IgD-negative memory B cell (primary cell): Measurements from ENCODE around the gene OTOGL. TPM values are rescaled to one million over a fixed set of nuclear protein-coding genes. Genes with fewer than 3 reads are reported as not detected.

ENCODE experiments used
- H3K27ac Mint-ChIP-seq, 3 donors: one replicate each; pipeline ENCODE4 v1.8.0; 2020 to 2022; ENCODE audit warnings: mild to moderate bottlenecking in 3 of 3, mixed read lengths in 3 of 3, moderate library complexity in 1 of 3
- H3K27me3 Mint-ChIP-seq: one replicate; pipeline ENCODE4 v1.8.0; 2021; ENCODE audit warnings: mixed read lengths
- H3K36me3 Mint-ChIP-seq: one replicate; pipeline ENCODE4 v1.8.0; 2020; ENCODE audit warnings: mild to moderate bottlenecking, mixed read lengths
- H3K4me1 Mint-ChIP-seq, 3 donors: one replicate each; pipeline ENCODE4 v1.8.0; 2020 to 2022; ENCODE audit warnings: mixed read lengths in 3 of 3, mild to moderate bottlenecking in 1 of 3
- H3K4me3 Mint-ChIP-seq, 4 donors: one replicate each; pipeline ENCODE4 v1.8.0; 2020 to 2022; ENCODE audit warnings: mild to moderate bottlenecking in 4 of 4, mixed read lengths in 4 of 4, moderate library complexity in 3 of 4
- H3K9me3 Mint-ChIP-seq, 3 donors: one replicate each; pipeline ENCODE4 v1.8.0; 2020 to 2021; ENCODE audit warnings: mixed read lengths in 3 of 3, mild to moderate bottlenecking in 1 of 3
- polyA plus RNA-seq: library from polyadenylated mRNA; unstranded; fragments of 300-500 nt; fragmentation: Illumina TruSeq; gene quantifications from one replicate; pipeline ENCODE4 v1.2.3, GENCODE V29; 2021

OTOGL gene
- polyA plus RNA-seq, 1 donor from 2014 or later = not detected

GRCh38 chr12:80188576-80188975, 89.2 kb downstream of the OTOGL start:
- peaks cover 0 to 2% (median 0%) of the 10 kb centered on the region in 3 donors for H3K4me1 Mint-ChIP-seq
- peaks cover 6% of the 10 kb centered on the region for H3K27me3 Mint-ChIP-seq
- no peaks in the 10 kb centered on the region for H3K36me3 Mint-ChIP-seq
- H3K27ac Mint-ChIP-seq = no peak overlapping the region
- H3K9me3 Mint-ChIP-seq = no peaks in the 10 kb centered on the region
- H3K4me3 Mint-ChIP-seq = no peak overlapping the region

GRCh38 chr12:80189241-80189640, 89.9 kb downstream of the OTOGL start:
- H3K9me3 Mint-ChIP-seq = no peaks in the 10 kb centered on the region

GRCh38 chr12:80190001-80190400, 90.7 kb downstream of the OTOGL start:
- H3K27ac Mint-ChIP-seq = no peak overlapping the region
- H3K36me3 Mint-ChIP-seq = no peaks in the 10 kb centered on the region
- no peak overlapping the region for H3K4me3 Mint-ChIP-seq
- H3K9me3 Mint-ChIP-seq = no peaks in the 10 kb centered on the region
- peaks cover 7% of the 10 kb centered on the region for H3K27me3 Mint-ChIP-seq
- H3K4me1 Mint-ChIP-seq = peaks cover 0 to 2% (median 0%) of the 10 kb centered on the region in 3 donors

More at GRCh38 chr12:80189241-80189640, 89.9 kb downstream of the OTOGL start:
- peaks cover 7% of the 10 kb centered on the region for H3K27me3 Mint-ChIP-seq
- H3K4me1 Mint-ChIP-seq = peaks cover 0 to 2% (median 0%) of the 10 kb centered on the region in 3 donors
- H3K27ac Mint-ChIP-seq = no peak overlapping the region
- no peaks in the 10 kb centered on the region for H3K36me3 Mint-ChIP-seq
- no peak overlapping the region for H3K4me3 Mint-ChIP-seq

- no peaks in the 10 kb centered on the region for H3K36me3 Mint-ChIP-seq
- H3K27ac Mint-ChIP-seq = no peak overlapping the region
- peaks cover 12% of the 10 kb centered on the region for H3K27me3 Mint-ChIP-seq
- H3K4me1 Mint-ChIP-seq = peaks cover 0 to 2% (median 0%) of the 10 kb centered on the region in 3 donors
- H3K4me3 Mint-ChIP-seq = no peak overlapping the region
- no peaks in the 10 kb centered on the region for H3K9me3 Mint-ChIP-seq
Observed at GRCh38 chr12:80192087-80192486, 92.8 kb downstream of the OTOGL start.

GRCh38 chr12:80193865-80194264, 94.5 kb downstream of the OTOGL start:
- no peak overlapping the region for H3K27ac Mint-ChIP-seq
- no peaks in the 10 kb centered on the region for H3K9me3 Mint-ChIP-seq
- no peaks in the 10 kb centered on the region for H3K36me3 Mint-ChIP-seq
- peaks cover 0 to 2% (median 0%) of the 10 kb centered on the region in 3 donors for H3K4me1 Mint-ChIP-seq
- no peak overlapping the region for H3K4me3 Mint-ChIP-seq
- peaks cover 12% of the 10 kb centered on the region for H3K27me3 Mint-ChIP-seq

GRCh38 chr12:80195074-80195726, 95.9 kb downstream of the OTOGL start:
- Mint-ChIP-seq H3K27ac (no peak overlapping the region), H3K9me3 (no peaks in the 10 kb centered on the region), H3K4me1 (peaks cover 0 to 2% (median 0%) of the 10 kb centered on the region in 3 donors), H3K27me3 (peaks cover 12% of the 10 kb centered on the region), H3K4me3 (no peak overlapping the region), H3K36me3 (no peaks in the 10 kb centered on the region)

- no peaks in the 10 kb centered on the region for H3K9me3 Mint-ChIP-seq
- H3K4me1 Mint-ChIP-seq = peaks cover 0 to 2% (median 0%) of the 10 kb centered on the region in 3 donors
- no peak overlapping the region for H3K4me3 Mint-ChIP-seq
- no peaks in the 10 kb centered on the region for H3K36me3 Mint-ChIP-seq
- no peak overlapping the region for H3K27ac Mint-ChIP-seq
- peaks cover 11% of the 10 kb centered on the region for H3K27me3 Mint-ChIP-seq
Observed at GRCh38 chr12:80195737-80196136, 96.4 kb downstream of the OTOGL start.

- H3K27ac Mint-ChIP-seq = no peak overlapping the region
- no peak overlapping the region for H3K4me3 Mint-ChIP-seq
- peaks cover 0 to 2% (median 0%) of the 10 kb centered on the region in 3 donors for H3K4me1 Mint-ChIP-seq
- H3K36me3 Mint-ChIP-seq = no peaks in the 10 kb centered on the region
- H3K9me3 Mint-ChIP-seq = peaks cover 0 to 2% (median 0%) of the 10 kb centered on the region in 3 donors
- peaks cover 13% of the 10 kb centered on the region for H3K27me3 Mint-ChIP-seq
Observed at GRCh38 chr12:80196419-80196818, 97.1 kb downstream of the OTOGL start.

- H3K4me3 Mint-ChIP-seq = no peak overlapping the region
- H3K27me3 Mint-ChIP-seq = peaks cover 9% of the 10 kb centered on the region
- no peaks in the 10 kb centered on the region for H3K36me3 Mint-ChIP-seq
- H3K9me3 Mint-ChIP-seq = peaks cover 0 to 2% (median 0%) of the 10 kb centered on the region in 3 donors
- H3K4me1 Mint-ChIP-seq = no peaks in the 10 kb centered on the region
- no peak overlapping the region for H3K27ac Mint-ChIP-seq
Observed at GRCh38 chr12:80198782-80199337, 99.5 kb downstream of the OTOGL start.

- no peak overlapping the region for H3K27ac Mint-ChIP-seq
- H3K27me3 Mint-ChIP-seq = peaks cover 7% of the 10 kb centered on the region
- H3K4me3 Mint-ChIP-seq = no peak overlapping the region
- H3K4me1 Mint-ChIP-seq = no peaks in the 10 kb centered on the region
- peaks cover 0 to 2% (median 0%) of the 10 kb centered on the region in 3 donors for H3K9me3 Mint-ChIP-seq
- H3K36me3 Mint-ChIP-seq = no peaks in the 10 kb centered on the region
Observed at GRCh38 chr12:80199931-80200330, 100.6 kb downstream of the OTOGL start.

GRCh38 chr12:80200414-80200813, 101.1 kb downstream of the OTOGL start:
- H3K9me3 Mint-ChIP-seq = peaks cover 0 to 2% (median 0%) of the 10 kb centered on the region in 3 donors
- no peak overlapping the region for H3K4me3 Mint-ChIP-seq
- H3K27me3 Mint-ChIP-seq = peaks cover 7% of the 10 kb centered on the region
- H3K36me3 Mint-ChIP-seq = no peaks in the 10 kb centered on the region
- no peaks in the 10 kb centered on the region for H3K4me1 Mint-ChIP-seq
- H3K27ac Mint-ChIP-seq = no peak overlapping the region

GRCh38 chr12:80201908-80202307, 102.6 kb downstream of the OTOGL start:
- Mint-ChIP-seq H3K4me1 (peaks cover 0 to 2% (median 0%) of the 10 kb centered on the region in 3 donors), H3K36me3 (no peaks in the 10 kb centered on the region), H3K27me3 (peaks cover 4% of the 10 kb centered on the region), H3K4me3 (no peak overlapping the region), H3K9me3 (peaks cover 0 to 2% (median 0%) of the 10 kb centered on the region in 3 donors), H3K27ac (no peak overlapping the region)

GRCh38 chr12:80205960-80206359, 106.6 kb downstream of the OTOGL start:
- H3K4me3 Mint-ChIP-seq = no peak overlapping the region
- H3K36me3 Mint-ChIP-seq = no peaks in the 10 kb centered on the region
- H3K27me3 Mint-ChIP-seq = peaks cover 3% of the 10 kb centered on the region
- peaks cover 0 to 2% (median 0%) of the 10 kb centered on the region in 3 donors for H3K4me1 Mint-ChIP-seq
- H3K9me3 Mint-ChIP-seq = peaks cover 0 to 2% (median 0%) of the 10 kb centered on the region in 3 donors
- H3K27ac Mint-ChIP-seq = no peak overlapping the region

GRCh38 chr12:80208071-80208470, 108.7 kb downstream of the OTOGL start:
- Mint-ChIP-seq H3K27me3 (no peaks in the 10 kb centered on the region), H3K27ac (no peak overlapping the region), H3K36me3 (no peaks in the 10 kb centered on the region), H3K9me3 (no peaks in the 10 kb centered on the region), H3K4me1 (peaks cover 0 to 2% (median 0%) of the 10 kb centered on the region in 3 donors), H3K4me3 (no peak overlapping the region)

GRCh38 chr12:80211671-80212070, 112.3 kb downstream of the OTOGL start:
- H3K27me3 Mint-ChIP-seq = peaks cover 3% of the 10 kb centered on the region
- H3K9me3 Mint-ChIP-seq = no peaks in the 10 kb centered on the region
- H3K4me3 Mint-ChIP-seq = no peak overlapping the region
- no peak overlapping the region for H3K27ac Mint-ChIP-seq
- no peaks in the 10 kb centered on the region for H3K36me3 Mint-ChIP-seq
- H3K4me1 Mint-ChIP-seq = no peaks in the 10 kb centered on the region
